HG02678 (cell line): ENCODE results near the gene APIP.

ENCODE experiments used
- ATAC-seq: cut with Tn5 transposase; IDR thresholded peaks from one replicate; pipeline ENCODE4 v1.9.1; 2021; ENCODE audit warnings: mild to moderate bottlenecking, moderate library complexity; ENCODE audit not compliant: unreplicated experiment

APIP gene

DNA sequence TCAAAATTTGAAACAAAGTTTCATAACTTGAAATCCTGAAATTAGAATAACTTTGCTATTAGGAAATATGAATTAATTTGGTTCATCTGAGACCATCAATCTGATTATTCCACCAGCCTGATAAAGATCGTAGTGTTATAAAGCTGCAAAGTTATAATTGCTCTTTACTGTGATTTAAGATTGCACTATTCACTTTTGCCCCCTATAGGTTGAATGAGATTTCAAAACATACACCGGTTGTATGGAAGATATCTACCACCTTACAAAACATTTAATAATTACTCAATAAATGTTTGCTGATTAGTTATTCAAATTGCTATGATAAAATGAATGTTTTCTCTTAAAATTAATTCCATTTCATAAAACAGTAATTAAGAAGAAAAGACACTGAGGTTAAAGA, 26.1 kb downstream of the APIP start:
- no peak for ATAC-seq

DNA sequence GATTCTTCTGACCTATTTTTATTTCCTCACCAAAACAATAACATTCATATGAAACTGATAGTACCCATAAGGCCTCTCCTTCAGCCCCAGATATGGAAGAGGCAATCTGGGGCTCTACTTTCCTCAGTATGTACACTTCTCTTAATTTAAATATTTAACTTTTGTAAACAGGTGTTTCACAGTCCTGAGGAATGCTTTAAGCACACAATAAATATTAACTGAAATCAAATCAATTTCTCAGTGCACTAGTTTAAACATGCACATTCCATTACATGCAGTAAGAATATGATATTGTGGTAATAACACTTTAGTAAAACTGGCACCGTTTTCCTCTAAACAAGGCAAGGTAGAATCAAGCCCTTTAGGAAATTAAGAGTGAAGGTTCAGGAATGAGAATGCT, 28.9 kb downstream of the APIP start:
- ATAC-seq, result no peak

DNA sequence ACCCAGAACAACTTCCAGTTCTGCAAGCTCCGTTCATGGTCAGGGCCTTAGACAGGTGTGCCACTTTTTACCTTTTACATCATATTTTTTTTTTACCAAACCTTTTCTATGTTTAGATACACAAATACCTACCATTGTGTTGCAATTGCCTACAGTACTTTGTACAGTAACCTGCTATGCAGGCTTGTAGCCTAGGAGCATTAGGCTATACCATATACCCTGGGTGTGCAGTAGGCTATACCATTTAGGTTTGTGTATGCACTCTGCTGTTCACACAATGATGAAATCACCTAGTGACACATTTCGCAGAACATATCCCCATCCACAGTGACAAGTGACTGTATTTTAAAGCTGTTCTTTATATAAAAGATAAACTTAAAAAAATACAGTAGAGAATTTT, 29.6 kb downstream of the APIP start:
- no peak for ATAC-seq

DNA sequence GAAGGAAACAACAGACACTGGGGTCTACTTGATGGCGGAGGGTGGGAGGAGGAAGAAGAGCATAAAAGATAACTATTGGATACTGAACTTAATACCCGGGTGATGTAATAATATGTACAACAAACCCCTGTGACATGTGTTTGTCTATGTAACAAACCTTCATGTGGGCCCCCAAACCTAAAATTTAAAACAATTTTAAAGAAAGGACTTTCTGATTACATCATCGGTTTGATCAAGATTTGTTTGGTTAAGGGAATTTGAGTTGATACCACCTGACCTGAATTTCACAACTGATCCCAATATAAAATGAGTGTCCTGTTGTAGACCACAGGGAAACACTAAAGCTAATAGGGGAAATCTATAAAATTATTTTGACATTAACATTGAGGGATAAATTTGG, 34.3 kb downstream of the APIP start:
- no peak for ATAC-seq

DNA sequence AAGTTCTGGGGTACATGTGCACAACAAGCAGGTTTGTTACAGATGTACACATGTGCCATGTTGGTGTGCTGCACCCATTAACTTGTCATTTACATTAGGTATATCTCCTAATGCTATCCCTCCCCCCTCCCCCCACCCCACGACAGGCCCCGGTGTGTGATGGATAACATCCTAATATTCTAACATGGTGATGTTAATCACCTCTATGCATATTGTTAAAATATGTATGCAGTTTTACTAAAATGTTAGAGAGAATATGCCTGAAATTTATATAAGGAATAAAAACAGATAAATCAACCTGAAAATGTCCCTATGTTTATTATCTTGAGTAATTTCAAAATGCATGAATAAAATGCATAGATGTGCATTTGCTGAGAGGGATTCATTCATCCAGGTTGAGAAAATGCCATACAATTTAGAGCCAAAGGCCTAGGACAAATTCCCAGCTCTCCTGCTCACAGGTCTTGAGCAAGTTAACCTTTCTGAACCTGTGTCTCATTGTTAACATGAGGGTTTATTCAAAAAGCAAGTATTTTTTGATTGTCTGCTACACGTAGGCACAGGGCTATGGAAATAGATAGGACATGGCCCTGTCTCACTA, 38.7 kb downstream of the APIP start:
- no peak for ATAC-seq

DNA sequence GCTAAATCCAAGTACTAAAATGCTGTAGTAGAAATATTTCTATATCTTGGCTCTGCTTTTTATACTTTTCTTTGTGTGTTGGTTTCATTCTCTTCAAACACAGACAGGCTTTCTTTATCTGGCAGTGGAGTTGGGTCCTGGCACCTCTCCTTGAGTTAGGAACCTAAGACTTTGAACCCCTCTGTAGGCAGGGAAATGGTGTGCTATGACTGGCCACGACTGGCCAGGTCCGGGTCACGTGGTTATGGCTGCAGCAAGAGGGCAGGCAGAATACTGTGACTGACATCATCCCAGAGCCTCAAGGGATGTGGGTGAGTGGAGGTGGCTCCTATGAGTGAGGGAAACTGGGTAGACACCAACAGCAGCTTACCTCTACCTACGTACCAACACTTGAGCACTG, 42.0 kb downstream of the APIP start:
- ATAC-seq, result no peak

DNA sequence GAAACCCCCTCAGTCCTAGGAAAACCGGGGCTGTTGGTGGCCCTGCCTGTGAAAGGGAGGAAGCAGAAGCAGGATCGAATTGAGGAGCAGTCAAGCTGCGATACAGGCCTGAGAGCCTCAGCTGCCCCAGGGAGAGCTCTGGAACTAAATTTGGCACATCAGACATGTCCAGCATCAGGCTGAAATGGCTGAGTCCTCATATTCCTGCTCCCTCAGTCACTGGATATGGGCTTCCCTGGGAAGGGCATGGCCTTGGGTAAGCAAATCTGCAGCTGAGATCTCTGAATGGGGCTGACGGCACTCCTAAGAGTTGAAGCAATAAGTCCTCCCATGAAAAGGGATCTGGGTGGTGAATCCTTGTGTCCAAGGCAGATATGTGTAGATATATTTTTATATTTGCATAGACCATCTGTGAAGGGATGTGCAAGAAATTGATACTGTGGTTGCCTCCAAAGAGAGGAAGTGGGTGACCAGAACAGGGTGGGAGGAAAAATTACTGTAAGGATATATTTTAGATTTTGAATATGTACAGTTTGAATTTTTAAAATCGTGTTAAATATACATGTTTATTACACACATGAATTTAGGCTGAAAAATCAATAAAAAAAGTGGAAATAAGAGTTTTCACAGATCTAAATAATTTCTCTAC, 45.5 kb downstream of the APIP start:
- no peak for ATAC-seq

DNA sequence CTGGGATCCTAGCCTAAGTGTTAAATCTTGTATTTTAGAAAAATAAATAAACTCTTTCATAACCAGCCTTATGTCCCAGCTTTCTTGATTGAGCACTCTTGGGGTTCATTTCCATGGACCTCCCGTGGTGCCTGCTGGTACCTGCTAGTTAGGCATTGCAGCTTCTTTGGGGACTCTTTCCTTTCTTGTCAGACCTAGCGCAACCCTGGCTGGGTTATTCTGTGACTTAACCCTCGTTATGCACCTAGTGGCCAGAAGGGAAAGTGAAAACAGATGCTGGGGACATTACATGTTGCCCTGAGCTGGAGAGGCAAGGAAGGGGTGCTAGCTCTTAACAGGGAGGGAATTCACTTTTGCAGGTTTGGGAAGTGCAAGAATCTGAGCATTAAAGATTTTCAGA, 46.8 kb downstream of the APIP start:
- ATAC-seq, result no peak

DNA sequence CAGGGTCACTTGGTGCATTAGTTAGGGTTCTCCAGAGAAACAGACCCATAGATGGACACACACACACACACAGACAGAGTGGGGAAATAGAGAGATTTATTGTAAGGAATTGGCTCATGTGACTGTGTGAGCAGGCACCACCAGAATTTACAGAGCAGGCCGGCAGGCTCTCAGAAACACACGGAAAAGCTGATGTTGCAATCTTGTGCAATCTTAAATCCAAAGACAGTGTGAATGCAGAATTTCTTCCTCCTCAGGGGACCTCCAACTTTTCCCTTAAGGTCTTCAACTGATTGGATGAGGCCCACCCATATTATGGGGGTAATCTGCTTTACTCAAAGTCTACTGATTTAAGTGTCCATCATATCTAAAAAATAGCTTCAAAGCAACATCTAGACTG, 49.8 kb downstream of the APIP start:
- ATAC-seq, result no peak

DNA sequence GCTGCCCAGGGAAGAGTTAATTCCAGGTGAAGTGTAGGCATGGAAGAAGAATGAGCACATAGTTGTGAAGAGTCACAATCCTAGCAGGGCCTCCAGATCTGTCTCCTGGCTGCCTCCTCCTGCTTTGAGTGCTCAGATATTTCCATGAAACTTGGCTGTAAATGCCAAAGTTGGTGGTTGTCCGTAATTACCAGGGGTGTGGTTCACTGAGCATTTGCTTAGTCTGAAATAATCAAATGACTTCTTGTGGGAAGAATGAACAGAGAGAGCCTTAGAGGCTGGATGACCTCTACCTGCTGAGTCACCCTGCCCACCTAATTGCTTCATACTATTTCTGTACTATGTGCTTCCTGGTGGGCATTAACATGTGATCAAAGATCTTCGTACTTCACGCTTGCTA, 50.9 kb downstream of the APIP start:
- no peak for ATAC-seq

DNA sequence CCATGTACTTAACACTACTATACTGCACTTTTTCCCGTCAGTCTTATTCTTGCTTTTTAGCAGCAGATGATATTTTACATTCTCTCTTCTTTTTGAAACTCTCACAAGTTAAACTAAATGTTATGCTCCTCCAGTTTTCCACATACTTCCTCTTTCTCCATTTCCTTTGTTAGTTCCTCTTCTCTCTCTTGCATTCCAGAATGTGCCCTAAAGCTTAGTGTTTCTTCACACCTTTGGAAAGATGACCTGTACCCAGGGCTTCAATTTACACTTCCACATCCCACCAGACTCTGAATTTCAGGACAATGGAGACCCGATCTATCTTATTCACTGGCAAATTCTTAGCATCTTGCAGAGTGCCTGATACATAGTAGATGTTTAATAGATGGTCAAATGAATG, 51.8 kb downstream of the APIP start:
- ATAC-seq, result no peak

DNA sequence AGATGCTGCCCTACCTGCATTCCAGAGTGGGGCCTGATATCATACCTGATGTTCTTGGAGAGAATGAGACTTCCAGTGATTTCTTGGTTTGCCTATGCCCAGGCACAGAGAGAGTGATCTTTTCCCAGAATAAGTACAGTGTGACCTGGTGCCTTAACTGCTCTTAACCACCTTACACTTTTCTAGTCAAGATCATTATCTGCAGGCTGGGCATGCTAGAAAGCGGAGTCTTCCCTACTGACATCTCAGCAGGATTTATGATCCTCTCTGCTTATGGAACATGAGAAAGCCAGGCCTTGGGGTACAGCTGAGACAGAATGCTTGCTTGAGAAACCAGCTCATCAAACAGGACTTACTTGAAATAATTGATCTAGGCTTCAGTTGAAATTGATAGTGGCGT, 53.1 kb downstream of the APIP start:
- ATAC-seq, result no peak

DNA sequence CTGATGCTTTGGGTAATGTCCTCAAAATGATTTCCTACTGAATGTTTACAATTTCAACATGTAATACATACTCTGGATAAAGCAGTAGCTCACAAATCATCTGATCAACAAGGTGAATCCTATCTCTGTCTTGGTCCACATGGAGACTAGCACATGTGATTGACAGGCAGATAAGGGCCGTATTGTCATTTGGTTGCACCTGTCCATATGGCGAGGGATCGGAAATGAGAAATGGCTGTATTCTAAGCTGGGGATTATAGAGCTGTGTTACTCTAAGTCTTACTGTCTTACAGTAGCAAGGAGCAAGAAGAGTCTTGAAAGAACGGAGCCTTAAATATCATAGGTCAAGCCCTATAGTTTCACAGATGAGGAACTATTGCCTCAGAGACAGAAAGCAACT, 55.7 kb downstream of the APIP start:
- no peak for ATAC-seq

DNA sequence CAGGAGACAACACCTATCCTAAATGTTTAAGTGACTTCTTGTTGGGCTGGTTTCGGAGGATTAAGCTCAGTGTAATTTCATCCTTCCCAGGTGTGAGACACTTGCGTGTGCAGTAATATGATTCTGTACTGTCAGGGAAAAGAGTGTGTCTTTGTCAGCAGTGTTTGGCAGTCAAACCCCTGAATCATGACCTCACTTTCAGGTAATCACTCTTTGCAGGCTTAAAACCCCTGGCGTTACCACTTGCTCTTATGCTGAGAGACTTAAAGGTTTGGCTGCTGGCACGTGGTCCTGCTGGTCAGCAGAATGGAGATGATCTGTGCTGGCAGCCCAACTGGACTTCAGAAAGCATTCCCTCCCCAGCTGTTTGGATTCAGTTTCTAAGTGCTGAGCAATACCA, 56.1 kb downstream of the APIP start:
- ATAC-seq, result no peak

DNA sequence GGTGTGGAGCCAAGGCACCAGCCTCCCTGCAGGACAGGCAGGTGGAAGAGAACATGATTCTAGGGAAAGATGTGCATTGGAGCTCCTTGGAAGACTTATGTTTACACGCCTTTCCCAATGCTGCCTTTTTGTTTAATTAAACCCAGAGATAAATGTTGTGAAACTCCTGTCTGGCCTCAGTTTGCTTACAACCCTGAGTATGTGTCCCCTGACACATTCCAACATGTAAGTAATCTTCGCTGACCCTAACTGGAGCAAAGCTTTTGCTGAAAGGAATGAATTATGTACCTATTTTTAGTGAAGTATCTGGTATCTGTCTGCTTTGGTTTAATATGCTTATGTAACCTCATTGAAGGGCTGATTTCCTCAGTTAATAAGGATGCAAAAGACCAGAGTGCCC, 56.7 kb downstream of the APIP start:
- no peak for ATAC-seq

DNA sequence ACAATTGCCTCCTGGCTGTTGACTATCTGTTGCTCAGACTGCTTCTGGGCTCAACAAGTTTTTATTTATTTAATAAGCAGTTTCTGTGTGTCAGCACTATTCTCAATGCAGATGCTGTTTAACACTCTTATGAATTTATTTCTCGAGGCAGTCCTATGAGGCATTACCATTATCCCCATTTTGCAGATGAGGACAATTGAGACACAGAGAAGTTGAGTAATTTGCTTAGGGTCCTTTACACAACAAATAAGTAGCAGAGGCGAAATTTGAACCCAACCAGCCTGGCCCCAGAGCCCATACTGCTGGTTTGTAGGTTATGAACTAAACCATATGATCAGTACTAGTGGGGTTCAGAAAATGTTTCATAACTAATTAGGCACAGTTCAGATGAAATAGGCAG, 58.7 kb downstream of the APIP start:
- no peak for ATAC-seq

DNA sequence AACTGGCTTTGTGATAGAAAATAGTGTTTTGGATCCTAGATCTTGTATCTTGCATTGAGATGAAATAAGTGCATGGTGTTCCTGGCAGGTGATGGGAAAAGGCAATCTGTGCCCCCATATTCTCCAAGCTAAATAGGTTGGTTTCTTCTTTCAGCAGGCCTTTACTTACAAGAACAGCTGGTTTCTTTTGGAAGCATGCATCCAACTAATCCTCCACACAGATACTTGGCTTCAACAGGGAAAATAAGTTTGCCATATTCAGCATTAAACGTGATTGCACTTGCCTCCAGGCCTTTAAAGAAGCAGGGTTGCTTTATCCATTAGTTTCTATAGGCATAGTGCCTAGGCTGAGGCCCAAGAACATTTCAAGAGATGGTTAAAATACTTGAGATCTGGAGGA, 59.9 kb downstream of the APIP start:
- ATAC-seq, result no peak

DNA sequence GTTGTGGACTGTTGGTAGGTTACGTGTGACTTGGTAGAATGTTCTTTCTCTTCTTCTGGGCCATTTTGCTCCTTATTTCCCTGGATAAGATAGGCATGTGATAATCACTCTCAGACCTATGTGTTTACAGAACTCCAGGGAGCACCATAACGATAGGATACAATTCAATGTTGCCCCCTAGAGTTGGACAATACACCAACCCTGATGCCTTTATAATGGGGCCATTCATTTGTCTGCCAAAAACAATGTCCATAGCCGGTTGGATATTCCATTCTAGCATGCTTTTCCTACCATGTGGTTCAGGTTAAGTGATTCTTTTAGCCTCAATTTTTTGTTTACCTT, 60.5 kb downstream of the APIP start:
- ATAC-seq, result no peak

DNA sequence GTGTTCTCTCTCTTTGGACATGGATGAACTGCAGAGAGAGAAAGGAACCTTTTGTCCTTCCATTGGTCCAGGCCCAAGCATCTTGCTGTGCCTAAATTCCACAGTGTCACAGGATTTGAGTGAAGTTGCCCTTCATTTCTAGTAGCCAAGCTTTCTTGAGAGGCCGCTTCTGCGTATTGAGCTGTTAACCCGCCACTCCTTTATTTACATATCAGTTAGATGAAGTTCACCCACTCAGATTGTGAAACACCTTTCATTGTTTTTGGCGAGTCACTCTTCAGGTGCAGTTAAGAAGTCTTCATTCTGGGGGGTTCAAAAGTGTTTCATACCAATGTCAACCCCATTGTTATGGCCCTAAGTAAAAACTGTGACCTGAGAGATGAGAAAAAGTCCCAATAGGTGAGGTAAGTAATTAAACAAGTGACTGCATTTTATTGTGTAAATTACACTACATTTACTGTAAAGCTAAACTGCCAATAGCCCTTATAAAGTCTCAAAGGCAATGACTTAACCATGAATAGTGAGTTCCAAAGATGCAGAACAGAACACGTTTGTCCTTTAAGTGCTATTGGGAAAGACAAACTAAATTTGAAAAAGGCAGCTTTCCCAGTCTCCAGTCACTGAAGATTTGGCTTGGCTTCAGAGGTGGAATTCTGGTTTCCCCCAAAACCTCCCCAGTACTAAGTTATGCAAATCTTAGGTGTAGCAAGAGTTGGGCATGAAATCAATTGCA, 61.0 kb downstream of the APIP start:
- ATAC-seq, result no peak

DNA sequence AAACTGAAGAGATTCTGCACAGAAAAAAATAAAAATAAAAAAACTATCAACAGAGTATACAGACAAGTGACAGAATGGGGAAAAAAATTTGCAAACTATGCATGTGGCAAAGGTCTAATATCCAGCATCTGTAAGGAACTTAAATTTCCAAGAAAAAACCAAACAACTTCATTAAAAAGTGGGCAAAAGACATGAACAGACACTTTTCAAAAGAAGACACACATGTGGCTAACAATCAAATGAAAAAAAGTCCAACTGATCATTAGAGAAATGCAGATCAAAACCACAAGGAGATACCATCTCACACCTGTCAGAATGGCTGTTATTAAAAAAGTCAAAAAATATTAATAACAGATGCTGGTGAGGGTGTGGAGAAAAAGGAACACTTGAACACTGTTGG, 64.3 kb downstream of the APIP start:
- no peak for ATAC-seq

DNA sequence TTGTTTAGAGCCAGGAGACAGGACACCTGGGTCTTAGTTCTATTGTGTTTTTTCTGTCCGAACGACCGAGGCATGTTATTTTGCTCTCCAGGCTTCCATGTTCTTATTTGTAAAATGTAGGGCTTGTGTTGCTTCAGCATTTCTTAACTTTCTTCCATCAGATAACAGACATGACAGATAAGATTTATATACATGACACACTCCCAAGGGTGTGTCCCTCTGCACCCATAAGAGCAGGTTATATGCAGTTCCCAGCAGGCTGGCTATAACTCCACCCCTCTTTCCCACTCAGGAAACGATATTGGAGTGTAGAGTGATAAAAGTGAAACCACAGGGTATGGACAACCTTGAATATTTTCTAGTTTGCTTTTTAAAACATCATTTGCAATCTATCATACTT, 65.8 kb downstream of the APIP start:
- no peak for ATAC-seq

DNA sequence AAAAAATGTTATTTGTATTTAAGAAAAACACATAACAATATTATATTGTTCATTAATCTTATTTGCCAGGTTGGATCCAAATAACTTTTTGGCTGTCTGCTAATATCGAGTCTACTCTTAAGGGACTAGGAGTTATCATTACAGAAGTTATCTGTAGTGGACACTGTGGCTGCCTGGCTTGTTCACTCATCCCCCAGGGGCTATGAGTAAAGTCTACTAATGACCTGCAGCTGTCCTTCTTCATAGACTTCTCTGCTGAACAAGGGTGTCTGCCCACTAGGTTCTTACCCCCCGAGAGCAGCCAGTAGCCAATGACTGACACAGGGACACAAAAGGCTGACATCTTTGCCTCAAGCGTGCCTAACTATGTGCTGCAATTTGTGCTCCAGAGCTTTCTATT, 69.7 kb downstream of the APIP start:
- ATAC-seq, result no peak
